Measurements from ENCODE around the gene GPC6. TPM values are rescaled to one million over a fixed set of nuclear protein-coding genes. Genes with fewer than 3 reads are reported as not detected.

GPC6 gene
- total and polyA plus RNA-seq, 2 donors (not counting 3 experiments of a cell fraction or from before 2014, with no cell fraction given), result 0.01 TPM; not detected in 1

DNA sequence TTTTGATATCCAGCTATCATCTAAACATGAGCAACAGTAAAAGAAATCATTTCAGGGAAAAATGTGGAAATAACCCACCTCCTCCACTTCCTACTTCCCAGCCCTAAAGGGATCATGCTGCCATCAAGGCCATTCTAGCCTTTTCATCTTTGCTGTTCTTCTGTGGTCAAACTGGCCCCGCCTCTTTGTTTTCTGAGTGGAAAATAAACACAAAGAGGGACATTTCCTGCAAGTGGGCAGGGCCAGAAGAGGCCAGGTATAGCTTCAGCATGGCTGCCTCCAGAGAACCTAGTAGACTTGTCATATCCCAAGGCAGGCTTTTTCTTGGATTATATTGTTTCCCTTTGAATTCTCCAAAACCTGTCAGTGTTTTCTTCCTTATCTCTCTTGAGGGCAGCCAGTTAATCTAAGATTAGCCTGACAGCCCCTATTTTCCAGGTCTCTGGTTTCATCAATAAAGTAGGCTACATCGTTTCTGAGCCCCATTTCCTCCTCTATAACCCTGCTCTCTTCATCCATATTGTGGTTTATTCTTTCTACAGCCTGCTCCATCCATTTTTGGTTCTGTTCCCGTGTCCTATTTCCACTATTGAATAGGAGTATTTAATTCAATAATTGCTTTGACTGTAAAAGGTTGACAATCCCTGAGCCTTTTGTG is 117.6 kb downstream of the GPC6 start:
- ChIA-PET CTCF (no interaction called here), POLR2A (no interaction called here)
- no TSS peak for BruUV-seq (replicated peaks)
- Histone ChIP-seq H3K9ac (replicated peaks; ENCODE audit: extremely low read depth, insufficient read depth, low read length) (no peak overlapping the region), H3K9me3 (replicated peaks; ENCODE audit: control insufficient read depth, insufficient read depth, low read length) (peaks cover 3% of the 10 kb centered on the region), H4K20me1 (replicated peaks; ENCODE audit: control insufficient read depth, extremely low read depth, insufficient read depth, low read length) (no peaks in the 10 kb centered on the region), H2AFZ (ENCODE audit: low read depth, low read length) (no peak overlapping the region), H3K4me3 (replicated peaks in 1 of 3; ENCODE audit: insufficient read depth in 1 of 3, low read depth in 1 of 3, low read length in 3 of 3) (no peak overlapping the region), H3K36me3 (ENCODE audit: control insufficient read depth in 2 of 2, extremely low read depth in 1 of 2, insufficient read depth in 2 of 2, low read length in 2 of 2) (no peaks in the 10 kb centered on the region), H3K79me2 (ENCODE audit: control insufficient read depth, insufficient read depth, low read length) (no peaks in the 10 kb centered on the region), H3K9me1 (replicated peaks; ENCODE audit: control insufficient read depth, extremely low read depth, insufficient read depth, low read length) (no peaks in the 10 kb centered on the region), H3K27me3 (ENCODE audit: control insufficient read depth in 2 of 2, insufficient read depth in 2 of 2, low read length in 2 of 2) (no peaks in the 10 kb centered on the region), H3K4me1 (ENCODE audit: control insufficient read depth, extremely low read depth, insufficient read depth, low read length) (no peaks in the 10 kb centered on the region), H3K4me2 (ENCODE audit: insufficient read depth, low read length) (no peak overlapping the region), H3K27ac (ENCODE audit: insufficient read depth, low read depth, low read length) (no peak overlapping the region)
- no peak for TF ChIP-seq GATA2 (IDR thresholded peaks at IDR 0.05; ENCODE audit: insufficient read depth, insufficient read length, low read depth, low read length)
- TF ChIP-seq POLR2A (IDR thresholded peaks at IDR 0.05; ENCODE audit: low read depth, low read length), result no peak
- no peak for TF ChIP-seq CTCF (IDR thresholded peaks at IDR 0.05; ENCODE audit: extremely low read depth in 1 of 2, insufficient read depth in 1 of 2, low read depth in 1 of 2, low read length in 2 of 2)
- TF ChIP-seq POLR2AphosphoS5 (IDR thresholded peaks at IDR 0.05; ENCODE audit: insufficient read depth, low read depth, low read length), result no peak
- TF ChIP-seq, protein P1, sequence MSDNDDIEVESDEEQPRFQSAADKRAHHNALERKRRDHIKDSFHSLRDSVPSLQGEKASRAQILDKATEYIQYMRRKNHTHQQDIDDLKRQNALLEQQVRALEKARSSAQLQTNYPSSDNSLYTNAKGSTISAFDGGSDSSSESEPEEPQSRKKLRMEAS (IDR thresholded peaks at IDR 0.05; ENCODE audit: insufficient read depth, insufficient read length), result no peak
- TF ChIP-seq FOS (IDR thresholded peaks at IDR 0.05; ENCODE audit: borderline replicate concordance, insufficient read depth, low read length), result no peak
- no peak for TF ChIP-seq EZH2 (IDR thresholded peaks at IDR 0.05; ENCODE audit: borderline replicate concordance, low read depth, low read length, severe bottlenecking)
- no peak for TF ChIP-seq MYC (IDR thresholded peaks at IDR 0.05; ENCODE audit: low read depth, low read length)
- no peak for TF ChIP-seq JUN (IDR thresholded peaks at IDR 0.05; ENCODE audit: borderline replicate concordance, insufficient read depth, insufficient read length, low read depth)
- intact Hi-C loops (cut with micrococcal nuclease) (no loop called here), dilution Hi-C loops (cut with MboI; ENCODE audit: extremely low pct_ligation_motif_present, low sequenced_read_pairs) (no loop called here)
- no peak for FAIRE-seq
- no peak for DNase-seq (ENCODE audit: low read depth, low spot score)

Data from endothelial cell of umbilical vein (primary cell).